ENCODE data around the gene TERT.

The TERT gene

DNA sequence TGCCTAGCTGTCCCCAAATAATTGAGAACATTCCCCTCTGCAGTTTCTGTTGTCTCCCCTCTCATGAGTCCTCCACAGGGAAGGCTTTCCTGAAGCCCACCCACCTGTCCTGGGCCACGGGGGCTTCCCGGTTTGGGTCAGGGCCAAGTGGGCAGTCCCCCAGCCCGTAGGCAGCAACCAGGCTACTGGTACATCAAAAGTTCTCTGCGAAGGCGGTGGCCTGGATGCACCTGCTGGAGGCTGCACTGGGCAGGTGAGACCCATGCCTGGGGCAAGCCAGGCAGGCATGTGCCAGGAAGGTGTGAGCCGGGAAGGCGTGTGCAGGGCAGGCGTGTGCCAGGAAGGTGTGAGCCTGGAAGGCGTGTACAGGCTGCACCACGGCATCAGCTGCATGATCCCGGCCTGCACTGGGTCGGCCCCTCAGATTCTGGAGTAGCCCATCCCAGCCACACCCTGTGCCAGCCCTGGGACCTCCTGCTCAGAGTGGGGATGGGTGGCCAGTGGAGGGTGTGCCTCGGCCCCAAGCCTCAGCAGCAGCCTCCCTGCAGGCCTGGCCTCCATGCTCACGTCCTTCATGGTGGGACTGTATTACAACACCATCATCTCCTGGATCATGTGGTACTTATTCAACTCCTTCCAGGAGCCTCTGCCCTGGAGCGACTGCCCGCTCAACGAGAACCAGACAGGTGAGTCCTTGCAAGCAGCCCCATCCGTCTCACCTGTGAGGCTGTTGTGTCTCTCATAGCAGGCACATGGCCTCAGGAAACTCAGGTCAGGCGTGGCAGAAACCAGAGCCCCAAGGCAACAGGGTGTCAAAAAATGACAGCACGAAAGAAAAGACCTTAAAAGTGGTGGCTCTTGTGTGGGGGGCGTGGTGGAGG is 84.7 kb downstream of the TERT start:
- H3K9ac ChIP-seq (ENCODE audit: low read depth, low read length, poor library complexity), result no peak overlapping the region
- H2AK5ac ChIP-seq (ENCODE audit: low read depth, low read length), result peak overlapping the region; percentile 24
- H2BK12ac ChIP-seq (ENCODE audit: low read length), result no peak overlapping the region
- H2AFZ ChIP-seq (ENCODE audit: low read length), result no peak overlapping the region
- no CpG with 5 or more reads among the region's 21 CpGs for WGBS, 2 donors (ENCODE audit: extremely low coverage in 2 of 2, insufficient read length in 2 of 2, insufficient replicate concordance in 1 of 2)
- peak overlapping the region; percentile 91 for H3K14ac ChIP-seq (ENCODE audit: low read length)
- H3K4ac ChIP-seq (ENCODE audit: low read length), result no peak overlapping the region
- H2BK5ac ChIP-seq (ENCODE audit: low read length), result no peak overlapping the region
- no peaks in the 10 kb centered on the region for H3K36me3 ChIP-seq (replicated peaks in 1 of 2; ENCODE audit: control insufficient read depth in 2 of 2, insufficient read depth in 2 of 2, low read length in 2 of 2)
- no peaks in the 10 kb centered on the region for H3K4me1 ChIP-seq (ENCODE audit: control insufficient read depth in 2 of 2, insufficient read depth in 1 of 2, low read depth in 1 of 2, low read length in 2 of 2)
- H3K18ac ChIP-seq (ENCODE audit: low read length), result peak overlapping the region; percentile 83
- DNase-seq (ENCODE audit: low spot score), result no peak
- H3K23ac ChIP-seq (ENCODE audit: low read depth, low read length, poor library complexity), result no peak overlapping the region
- H3K4me2 ChIP-seq (ENCODE audit: insufficient read depth, low read length, poor library complexity, severe bottlenecking), result no peak overlapping the region
- H3K9me3 ChIP-seq (replicated peaks in 1 of 2; ENCODE audit: control insufficient read depth in 2 of 2, insufficient read depth in 1 of 2, low read depth in 1 of 2, low read length in 2 of 2), result peaks cover 0 to 4% of the 10 kb centered on the region in 2 donors
- H3K4me3 ChIP-seq (ENCODE audit: low read length in 2 of 2), result peak overlapping the region in 1 of 2 donors; percentile 51
- H4K8ac ChIP-seq (ENCODE audit: low read depth, low read length), result no peak overlapping the region
- H4K91ac ChIP-seq (ENCODE audit: low read depth, low read length, poor library complexity), result no peak overlapping the region
- H3K79me1 ChIP-seq (ENCODE audit: low read depth, low read length), result no peaks in the 10 kb centered on the region
- H3K27ac ChIP-seq (replicated peaks; ENCODE audit: low read length), result no peak overlapping the region
- peaks cover 0 to 46% (median 2%) of the 10 kb centered on the region in 3 experiments for H3K27me3 ChIP-seq (ENCODE audit: control insufficient read depth in 3 of 3, insufficient read depth in 3 of 3, low read depth in 1 of 3, low read length in 3 of 3)
- no peak overlapping the region for H2BK15ac ChIP-seq (ENCODE audit: low read length)
- H2BK120ac ChIP-seq (ENCODE audit: low read depth, low read length), result no peak overlapping the region

DNA sequence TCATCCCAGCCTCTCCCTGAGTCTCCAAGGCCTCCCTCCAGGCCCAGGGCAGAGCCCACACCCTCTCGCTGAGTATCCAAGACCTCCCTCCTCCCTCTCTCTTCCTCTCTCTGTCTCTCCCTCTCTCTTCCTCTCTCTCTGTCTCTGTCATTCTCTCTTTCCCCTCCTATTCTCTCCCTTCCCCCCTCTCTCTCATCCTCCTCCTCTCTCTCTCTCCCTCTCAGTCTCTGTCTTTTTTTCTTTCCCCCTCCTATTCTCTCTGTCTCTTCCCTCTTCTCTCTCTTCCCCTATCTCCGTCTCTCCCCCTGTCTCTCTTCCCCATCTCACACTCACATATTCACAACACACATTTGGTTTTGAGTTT is 85.4 kb downstream of the TERT start:
- 100% methylated on average over 1 of the region's 2 CpGs; no CpG with 5 or more reads in 1 of the 2 donors for WGBS, 2 donors (ENCODE audit: extremely low coverage in 2 of 2, insufficient read length in 2 of 2, insufficient replicate concordance in 1 of 2)
- Histone ChIP-seq H2AK5ac (ENCODE audit: low read depth, low read length) (no peak overlapping the region), H3K23ac (ENCODE audit: low read depth, low read length, poor library complexity) (no peak overlapping the region), H3K4ac (ENCODE audit: low read length) (no peak overlapping the region), H3K27ac (replicated peaks; ENCODE audit: low read length) (no peak overlapping the region), H3K14ac (ENCODE audit: low read length) (no peak overlapping the region), H2BK120ac (ENCODE audit: low read depth, low read length) (no peak overlapping the region), H2BK12ac (ENCODE audit: low read length) (no peak overlapping the region), H3K4me1 (ENCODE audit: control insufficient read depth in 2 of 2, insufficient read depth in 1 of 2, low read depth in 1 of 2, low read length in 2 of 2) (peaks cover 0 to 3% of the 10 kb centered on the region in 2 donors), H4K91ac (ENCODE audit: low read depth, low read length, poor library complexity) (no peak overlapping the region), H3K27me3 (ENCODE audit: control insufficient read depth in 3 of 3, insufficient read depth in 3 of 3, low read depth in 1 of 3, low read length in 3 of 3) (peaks cover 0 to 50% (median 2%) of the 10 kb centered on the region in 3 experiments), H3K4me2 (ENCODE audit: insufficient read depth, low read length, poor library complexity, severe bottlenecking) (no peak overlapping the region), H3K4me3 (ENCODE audit: low read length in 2 of 2) (no peak overlapping the region), H4K8ac (ENCODE audit: low read depth, low read length) (no peak overlapping the region), H2BK15ac (ENCODE audit: low read length) (no peak overlapping the region), H2AFZ (ENCODE audit: low read length) (no peak overlapping the region), H2BK5ac (ENCODE audit: low read length) (no peak overlapping the region), H3K36me3 (replicated peaks in 1 of 2; ENCODE audit: control insufficient read depth in 2 of 2, insufficient read depth in 2 of 2, low read length in 2 of 2) (no peaks in the 10 kb centered on the region), H3K18ac (ENCODE audit: low read length) (no peak overlapping the region), H3K9me3 (replicated peaks in 1 of 2; ENCODE audit: control insufficient read depth in 2 of 2, insufficient read depth in 1 of 2, low read depth in 1 of 2, low read length in 2 of 2) (peaks cover 0 to 4% of the 10 kb centered on the region in 2 donors), H3K9ac (ENCODE audit: low read depth, low read length, poor library complexity) (no peak overlapping the region), H3K79me1 (ENCODE audit: low read depth, low read length) (no peaks in the 10 kb centered on the region)
- DNase-seq (ENCODE audit: low spot score), result no peak

- Histone ChIP-seq H4K91ac (ENCODE audit: low read depth, low read length, poor library complexity) (no peak overlapping the region), H3K14ac (ENCODE audit: low read length) (peak overlapping the region; percentile 71), H2BK15ac (ENCODE audit: low read length) (peak overlapping the region; percentile 94), H3K9ac (ENCODE audit: low read depth, low read length, poor library complexity) (peak overlapping the region; percentile 0), H2AK5ac (ENCODE audit: low read depth, low read length) (peak overlapping the region; percentile 90), H3K18ac (ENCODE audit: low read length) (peak overlapping the region; percentile 71), H3K4me3 (ENCODE audit: low read length in 2 of 2) (no peak overlapping the region), H3K27me3 (ENCODE audit: control insufficient read depth in 3 of 3, insufficient read depth in 3 of 3, low read depth in 1 of 3, low read length in 3 of 3) (peaks cover 0 to 50% (median 2%) of the 10 kb centered on the region in 3 experiments), H2BK12ac (ENCODE audit: low read length) (peak overlapping the region; percentile 41), H2BK120ac (ENCODE audit: low read depth, low read length) (peak overlapping the region; percentile 47), H3K27ac (replicated peaks; ENCODE audit: low read length) (no peak overlapping the region), H2BK5ac (ENCODE audit: low read length) (peak overlapping the region; percentile 93), H3K23ac (ENCODE audit: low read depth, low read length, poor library complexity) (no peak overlapping the region), H3K79me1 (ENCODE audit: low read depth, low read length) (no peaks in the 10 kb centered on the region), H3K4ac (ENCODE audit: low read length) (no peak overlapping the region), H3K36me3 (replicated peaks in 1 of 2; ENCODE audit: control insufficient read depth in 2 of 2, insufficient read depth in 2 of 2, low read length in 2 of 2) (no peaks in the 10 kb centered on the region), H3K4me2 (ENCODE audit: insufficient read depth, low read length, poor library complexity, severe bottlenecking) (no peak overlapping the region), H2AFZ (ENCODE audit: low read length) (no peak overlapping the region), H3K9me3 (replicated peaks in 1 of 2; ENCODE audit: control insufficient read depth in 2 of 2, insufficient read depth in 1 of 2, low read depth in 1 of 2, low read length in 2 of 2) (peaks cover 0 to 4% of the 10 kb centered on the region in 2 donors), H3K4me1 (ENCODE audit: control insufficient read depth in 2 of 2, insufficient read depth in 1 of 2, low read depth in 1 of 2, low read length in 2 of 2) (peaks cover 0 to 3% of the 10 kb centered on the region in 2 donors), H4K8ac (ENCODE audit: low read depth, low read length) (peak overlapping the region; percentile 72)
- no CpG with 5 or more reads among the region's 24 CpGs for WGBS, 2 donors (ENCODE audit: extremely low coverage in 2 of 2, insufficient read length in 2 of 2, insufficient replicate concordance in 1 of 2)
- DNase-seq (ENCODE audit: low spot score), result peak; percentile 33
Observed at GRCh38 chr5:1208743-1209488, 86.0 kb downstream of the TERT start.
